ENCODE data around the gene PRMT7. TPM values are rescaled to one million over a fixed set of nuclear protein-coding genes. Genes with fewer than 3 reads are reported as not detected.

PRMT7 gene
- total RNA-seq, 1 donor from 2014 or later = 36.7 TPM

Other genes starting within 250 kb of the PRMT7 start
- gene NFATC3, start 225.6 kb upstream of the PRMT7 start, total RNA-seq = 32.4 and 34.0 TPM in 2 replicates
- 2.5 and 5.1 TPM in 2 replicates for gene ESRP2, start 74.9 kb upstream of the PRMT7 start, total RNA-seq
- gene PLA2G15, start 65.6 kb upstream of the PRMT7 start, total RNA-seq = 25.0 and 26.8 TPM in 2 replicates
- 66.3 and 71.9 TPM in 2 replicates for gene SLC7A6, start 46.5 kb upstream of the PRMT7 start, total RNA-seq
- 12.6 and 16.7 TPM in 2 replicates for gene SLC7A6OS, start 73 bp upstream of the PRMT7 start, total RNA-seq
- gene SMPD3, start 137.5 kb downstream of the PRMT7 start, total RNA-seq = 0.25 and 0.34 TPM in 2 replicates
- 23.4 and 24.0 TPM in 2 replicates for gene ZFP90, start 228.3 kb downstream of the PRMT7 start, total RNA-seq

Data from astrocyte (in vitro differentiated cells and primary cell).